T-helper 1 cell treated with Interleukin-12 subunit alpha and Interleukin-12 subunit beta and Interleukin-4 antibody, amounts not matched to agents 30 ng/mL and 1 ng/mL, for 36 hours (primary cell): Measurements from ENCODE around the gene PIH1D1. TPM values are rescaled to one million over a fixed set of nuclear protein-coding genes. Genes with fewer than 3 reads are reported as not detected.

ENCODE experiments used
- intact Hi-C: fragments of 100-400 bp; cut with micrococcal nuclease; formaldehyde crosslinking; loops from one replicate; pipeline ENCODE4 v1.15.1; 2024
- total RNA-seq: library from RNA; stranded (reverse); gene quantifications from 2 replicates; pipeline ENCODE4 v1.2.3, GENCODE V29; 2022

The PIH1D1 gene
- total RNA-seq, 1 donor from 2014 or later: 136 TPM

GRCh38 chr19:49422407-49423070 is 29.1 kb downstream of the PIH1D1 start:
- intact Hi-C loops: loop anchor here (1.0 to 2.0 kb wide), 4 partner anchors 8 to 30 kb away; no protein-coding TSS in a partner anchor

- intact Hi-C loops: loop anchor here (1.0 to 2.0 kb wide), 4 partner anchors 8 to 29 kb away; no protein-coding TSS in a partner anchor
Measured at GRCh38 chr19:49421878-49422202, 29.8 kb downstream of the PIH1D1 start.

- intact Hi-C loops: no loop called here
Measured at GRCh38 chr19:49421039-49421877, 30.4 kb downstream of the PIH1D1 start.

GRCh38 chr19:49420227-49420626 is 31.4 kb downstream of the PIH1D1 start:
- intact Hi-C loops: no loop called here

GRCh38 chr19:49419173-49419572 is 32.4 kb downstream of the PIH1D1 start:
- intact Hi-C loops: no loop called here

- intact Hi-C loops: no loop called here
Measured at GRCh38 chr19:49418511-49418910, 33.1 kb downstream of the PIH1D1 start.

GRCh38 chr19:49417088-49417487 is 34.5 kb downstream of the PIH1D1 start:
- intact Hi-C loops: no loop called here

- intact Hi-C loops: no loop called here
Measured at GRCh38 chr19:49415810-49416200, 35.8 kb downstream of the PIH1D1 start.

- intact Hi-C loops: no loop called here
Measured at GRCh38 chr19:49415102-49415809, 36.4 kb downstream of the PIH1D1 start.

- intact Hi-C loops: no loop called here
Measured at GRCh38 chr19:49414256-49414655, 37.4 kb downstream of the PIH1D1 start.

GRCh38 chr19:49413348-49413747 is 38.3 kb downstream of the PIH1D1 start:
- intact Hi-C loops: no loop called here

GRCh38 chr19:49411681-49412326 is 39.8 kb downstream of the PIH1D1 start:
- intact Hi-C loops: no loop called here

- intact Hi-C loops: loop anchor here (1.0 to 2.0 kb wide), 2 partner anchors 13 to 17 kb away; partner anchors contain the start of gene PTH2
Measured at GRCh38 chr19:49409441-49410029, 42.1 kb downstream of the PIH1D1 start.

- intact Hi-C loops: loop anchor here (1.0 to 2.0 kb wide), 2 partner anchors 14 to 17 kb away; partner anchors contain the start of gene PTH2
Measured at GRCh38 chr19:49408816-49409440, 42.7 kb downstream of the PIH1D1 start.

GRCh38 chr19:49407482-49408015 is 44.1 kb downstream of the PIH1D1 start:
- intact Hi-C loops: loop anchor here (1.0 to 2.0 kb wide), 2 partner anchors 15 to 19 kb away; partner anchors contain the start of gene PTH2

GRCh38 chr19:49407079-49407478 is 44.5 kb downstream of the PIH1D1 start:
- intact Hi-C loops: loop anchor here (1.0 kb wide), 1 partner anchor 19 kb away; no protein-coding TSS in a partner anchor

GRCh38 chr19:49403404-49404187 is 48.0 kb downstream of the PIH1D1 start:
- intact Hi-C loops: no loop called here

- intact Hi-C loops: no loop called here
Measured at GRCh38 chr19:49400029-49400428, 51.6 kb downstream of the PIH1D1 start.

GRCh38 chr19:49398931-49399330 is 52.7 kb downstream of the PIH1D1 start:
- intact Hi-C loops: no loop called here
